Aorta (tissue), 5 donors: ENCODE results near the gene ERI2. TPM values are rescaled to one million over a fixed set of nuclear protein-coding genes. Genes with fewer than 3 reads are reported as not detected.

Source experiments
- ATAC-seq: fragments of 200-7000 bp; cut with Tn5 transposase; one replicate; pipeline ENCODE4 v1.9.1; 2022; ENCODE audit warnings: moderate library complexity; ENCODE audit not compliant: low FRiP score
- DNase-seq, 2 donors: peaks; one replicate each; pipeline ENCODE4 v3.0.0-alpha.2; 2020
- H3K27ac ChIP-seq, 2 donors: one replicate each; pipeline ENCODE4 v1.5.1; 2013; ENCODE audit warnings: low read length in 2 of 2, mild to moderate bottlenecking in 2 of 2, moderate library complexity in 2 of 2, control low read depth in 1 of 2, inconsistent platforms in 1 of 2, low read depth in 1 of 2
- H3K27me3 ChIP-seq, 2 donors: one replicate each; pipeline ENCODE4 v1.6.1; 2013; ENCODE audit warnings: control low read depth in 1 of 2, low read length in 1 of 2, mild to moderate bottlenecking in 1 of 2, moderate library complexity in 1 of 2; ENCODE audit not compliant: insufficient read depth in 2 of 2, control insufficient read depth in 1 of 2
- H3K36me3 ChIP-seq, 2 donors: one replicate each; pipeline ENCODE4 v1.6.1; 2013; ENCODE audit warnings: control low read depth in 1 of 2, low read length in 1 of 2, mild to moderate bottlenecking in 1 of 2; ENCODE audit not compliant: insufficient read depth in 2 of 2, control insufficient read depth in 1 of 2
- H3K4me1 ChIP-seq, 2 donors: one replicate each; pipeline ENCODE4 v1.6.1; 2013; ENCODE audit warnings: low read length in 2 of 2, control low read depth in 1 of 2, mild to moderate bottlenecking in 1 of 2, moderate library complexity in 1 of 2; ENCODE audit not compliant: insufficient read depth in 2 of 2, control insufficient read depth in 1 of 2
- H3K4me3 ChIP-seq, 2 donors: one replicate each; pipeline ENCODE4 v1.5.1; 2013; ENCODE audit warnings: low read length in 2 of 2, control low read depth in 1 of 2, mild to moderate bottlenecking in 1 of 2
- H3K9me3 ChIP-seq: one replicate; pipeline ENCODE4 v1.6.1; 2013; ENCODE audit warnings: mild to moderate bottlenecking, low read length; ENCODE audit not compliant: control insufficient read depth
- WGBS, 2 donors: extraction: QIAGEN DNeasy Blood & Tissue Kit; methylation state at CpG; one replicate each; pipeline ENCODE4 v1.1.7; 2013; 5-methylcytosine and 5-hydroxymethylcytosine counted together
- intact Hi-C, 2 donors: fragments of 100-400 bp; cut with DNase I; formaldehyde crosslinking; loops; one replicate each; pipeline versions ENCODE4 v1.14.2 to v1.15.0; 2022
- polyA plus RNA-seq, 2 donors: library from polyadenylated mRNA; stranded (reverse); fragments of 200-250 nt; gene quantifications; one replicate each; pipeline ENCODE4 v1.2.3, GENCODE V29; 2013
- total RNA-seq, 2 donors: library from RNA; stranded (reverse); fragmentation: NEBNext Ultra II Directional; extraction: Animal tissue kit (Norgen Biotek cat#: 25700); gene quantifications; one replicate each; pipeline ENCODE4 v1.2.1, GENCODE V29; 2021
- donor health status: healthy with polysubstance abuse.
- donor health status: Bipolar disorder and iron deficiency.
- donor health status: DM: no; HTN: no; CAD: no.
- donor health status: DM: no; HTN: no; CAD: no.
- donor health status: DM: yes; HTN: yes; CAD: no.

The ERI2 gene
- total and polyA plus RNA-seq, 4 donors: 6.7 to 14.3 (median 13.5) TPM

DNA sequence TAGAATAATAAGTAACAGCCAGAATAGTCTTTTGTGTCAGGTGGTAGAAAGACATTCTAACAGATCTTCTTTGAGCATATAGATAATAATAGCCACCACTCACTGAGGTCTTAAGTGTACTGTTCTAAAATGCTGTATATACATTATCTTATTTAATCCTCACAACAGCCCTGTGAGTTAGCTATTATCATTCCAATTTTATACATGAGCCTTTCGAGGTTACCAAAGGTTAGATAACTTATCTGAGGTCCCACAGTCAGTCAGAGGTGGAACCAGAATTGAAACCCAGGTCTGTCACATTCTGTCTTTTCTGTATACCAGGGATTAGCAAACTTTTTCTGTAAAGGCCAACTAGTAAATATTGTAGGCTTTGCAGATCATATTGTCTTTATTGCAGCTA, 23.3 kb upstream of the ERI2 start:
- H3K4me1 ChIP-seq: no peaks in the 10 kb centered on the region
- no peak overlapping the region for H3K4me3 ChIP-seq
- 97 to 98% methylated on average over 1 of the region's 1 CpG for WGBS, 2 donors
- DNase-seq (no peak), ATAC-seq (no peak)
- no peaks in the 10 kb centered on the region for H3K9me3 ChIP-seq
- H3K27me3 ChIP-seq: no peaks in the 10 kb centered on the region
- intact Hi-C loops: no loop called here
- H3K27ac ChIP-seq: no peak overlapping the region
- no peaks in the 10 kb centered on the region for H3K36me3 ChIP-seq

DNA sequence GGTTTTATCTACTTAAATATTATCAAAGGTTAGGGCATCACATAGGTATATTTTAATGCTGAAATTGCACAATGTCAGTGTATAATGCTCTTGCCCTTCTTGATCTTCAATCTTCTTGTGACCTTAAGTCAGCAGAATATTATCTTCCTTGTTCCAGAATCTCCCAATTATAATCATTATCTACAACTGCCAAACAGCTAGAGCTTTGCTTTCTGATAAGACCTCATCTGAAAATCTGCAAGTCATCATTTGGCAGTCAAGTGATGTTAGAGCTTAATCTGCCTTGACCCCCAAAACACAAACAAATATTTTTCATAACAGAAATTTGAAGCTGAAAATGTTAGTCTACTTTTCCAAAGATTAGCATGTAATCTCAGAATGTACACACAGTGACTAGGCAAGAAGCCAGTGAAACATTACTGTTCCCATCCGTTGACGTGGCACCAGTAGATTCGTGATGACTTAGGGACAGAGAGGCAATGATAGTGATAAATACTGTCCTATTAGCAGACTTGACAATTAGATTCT, 19.8 kb upstream of the ERI2 start:
- no peak overlapping the region for H3K4me3 ChIP-seq
- no peaks in the 10 kb centered on the region for H3K4me1 ChIP-seq
- WGBS, 2 donors: 58 to 61% methylated on average over 3 of the region's 3 CpGs
- intact Hi-C loops: no loop called here
- ATAC-seq (no peak), DNase-seq (no peak)
- H3K36me3 ChIP-seq: no peaks in the 10 kb centered on the region
- H3K27me3 ChIP-seq: no peaks in the 10 kb centered on the region
- no peaks in the 10 kb centered on the region for H3K9me3 ChIP-seq
- H3K27ac ChIP-seq: no peak overlapping the region

DNA sequence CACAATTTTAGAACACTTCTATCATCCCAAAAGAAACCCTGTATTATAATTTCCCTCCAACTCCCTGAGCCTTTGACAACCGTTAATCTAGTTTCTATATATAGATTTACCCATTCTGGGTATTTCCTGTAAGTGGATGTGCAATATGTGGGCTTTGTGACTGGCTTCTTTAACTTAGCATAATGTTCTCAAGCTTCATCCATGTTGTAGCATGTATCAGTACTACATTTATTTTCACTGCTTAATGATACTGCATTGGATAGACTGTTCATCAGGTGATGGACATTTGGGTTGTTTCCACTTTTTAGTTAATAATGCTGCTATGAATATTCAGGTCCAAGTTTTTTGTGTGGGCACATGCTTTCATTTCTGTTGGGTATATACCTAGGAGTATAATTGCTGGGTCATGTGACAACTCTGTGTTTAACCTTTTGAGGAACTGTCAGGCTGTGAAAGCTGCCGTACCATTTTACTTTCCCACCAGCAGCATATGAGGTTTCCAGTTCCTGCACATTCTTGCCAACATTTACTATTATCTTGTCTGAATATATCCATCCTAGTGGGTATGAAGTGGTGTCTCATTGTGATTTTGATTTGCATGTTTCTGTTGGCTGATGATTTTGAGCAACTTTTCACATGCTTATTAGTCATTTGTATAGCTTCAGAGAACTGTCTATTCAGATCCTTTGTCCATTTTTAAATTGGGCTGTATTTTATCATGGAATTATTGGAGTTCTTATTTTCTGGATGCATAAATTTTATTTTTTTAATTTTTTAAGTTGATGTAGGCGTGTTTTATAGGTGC, 16.5 kb upstream of the ERI2 start:
- no peaks in the 10 kb centered on the region for H3K9me3 ChIP-seq
- H3K4me3 ChIP-seq: no peak overlapping the region
- no peaks in the 10 kb centered on the region for H3K36me3 ChIP-seq
- H3K4me1 ChIP-seq: no peaks in the 10 kb centered on the region
- intact Hi-C loops: no loop called here
- no peak overlapping the region for H3K27ac ChIP-seq
- DNase-seq (no peak), ATAC-seq (no peak)
- WGBS, 2 donors: 65 to 66% methylated on average over 3 of the region's 3 CpGs
- no peaks in the 10 kb centered on the region for H3K27me3 ChIP-seq

DNA sequence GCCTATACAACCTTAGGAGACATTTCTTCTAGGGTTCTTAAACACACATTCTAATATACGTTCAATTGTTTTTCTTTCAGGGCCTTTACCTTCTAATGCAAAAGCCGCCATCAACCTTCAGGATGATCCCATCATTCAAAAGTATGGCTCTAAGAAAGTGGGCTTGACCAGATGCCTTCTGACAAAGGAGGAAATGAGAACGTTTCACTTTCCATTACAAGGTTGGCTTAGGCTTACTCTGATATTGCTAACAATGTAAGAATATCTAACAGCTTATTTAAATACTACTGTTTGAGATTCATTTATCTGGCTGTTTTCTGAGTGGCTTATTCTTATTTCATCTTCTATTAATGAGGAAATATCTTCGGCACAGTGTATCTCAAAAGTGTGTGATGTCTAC, 15.4 kb upstream of the ERI2 start:
- 85 to 88% methylated on average over 4 of the region's 4 CpGs for WGBS, 2 donors
- DNase-seq (no peak), ATAC-seq (no peak)
- Histone ChIP-seq H3K27ac (no peak overlapping the region), H3K4me3 (no peak overlapping the region), H3K4me1 (no peaks in the 10 kb centered on the region), H3K36me3 (no peaks in the 10 kb centered on the region), H3K9me3 (no peaks in the 10 kb centered on the region), H3K27me3 (no peaks in the 10 kb centered on the region)
- intact Hi-C loops: no loop called here

DNA sequence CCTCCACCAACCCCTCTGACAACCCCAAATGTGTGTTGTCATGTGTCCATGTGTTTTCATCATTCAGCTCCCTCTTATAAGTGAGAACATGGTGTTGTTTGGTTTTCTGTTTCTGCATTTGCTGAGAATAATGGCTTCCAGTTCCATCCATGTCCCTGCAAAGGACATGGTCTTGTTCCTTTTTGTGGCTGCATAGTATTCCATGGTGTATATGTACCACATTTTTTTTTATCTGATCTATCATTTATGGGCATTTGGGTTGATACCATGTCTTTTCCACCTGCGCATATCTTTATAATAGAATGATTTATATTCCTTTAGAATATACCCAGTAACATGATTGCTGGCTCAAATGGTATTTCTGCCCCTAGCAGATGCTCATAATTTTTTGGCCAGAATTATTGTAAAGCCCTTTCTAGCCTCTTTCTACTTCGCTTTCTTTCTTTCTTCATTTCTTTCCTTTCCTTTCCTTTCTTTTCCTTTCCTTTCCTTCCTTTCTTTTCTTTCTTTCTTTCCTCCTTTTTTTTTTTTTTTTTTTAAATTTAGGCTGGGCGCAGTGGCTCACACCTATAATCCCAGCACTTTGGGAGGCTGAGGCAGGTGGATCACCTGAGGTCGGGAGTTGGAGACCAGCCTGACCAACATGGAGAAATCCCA, 12.8 kb upstream of the ERI2 start:
- Histone ChIP-seq H3K4me1 (no peaks in the 10 kb centered on the region), H3K9me3 (no peaks in the 10 kb centered on the region), H3K27me3 (no peaks in the 10 kb centered on the region), H3K27ac (no peak overlapping the region), H3K36me3 (no peaks in the 10 kb centered on the region), H3K4me3 (no peak overlapping the region)
- DNase-seq: no peak
- ATAC-seq: no peak
- intact Hi-C loops: no loop called here
- 97 to 100% methylated on average over 4 of the region's 4 CpGs for WGBS, 2 donors

DNA sequence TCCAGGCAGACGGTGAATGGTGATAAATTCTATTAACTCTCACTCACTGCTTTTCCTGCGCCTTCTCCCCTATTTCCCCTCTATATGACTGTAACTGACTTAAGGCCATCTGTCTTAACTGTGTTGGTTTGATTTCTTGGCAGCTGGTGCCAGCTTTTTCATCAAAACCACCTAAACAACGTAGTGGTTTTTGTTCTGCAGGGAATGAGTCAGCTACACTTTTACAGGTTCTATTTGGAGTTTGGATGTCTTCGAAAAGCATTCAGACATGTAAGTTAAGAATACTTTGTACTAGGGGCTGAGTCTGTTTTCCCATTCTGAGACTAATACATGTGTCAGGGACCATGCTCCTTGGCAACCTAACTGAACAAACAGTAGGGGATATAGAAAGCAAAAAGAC, 8.5 kb upstream of the ERI2 start:
- H3K4me3 ChIP-seq: no peak overlapping the region
- ATAC-seq: no peak
- H3K27ac ChIP-seq: no peak overlapping the region
- no peaks in the 10 kb centered on the region for H3K9me3 ChIP-seq
- no peak for DNase-seq
- intact Hi-C loops: no loop called here
- no peaks in the 10 kb centered on the region for H3K36me3 ChIP-seq
- WGBS, 2 donors: 69 to 75% methylated on average over 4 of the region's 4 CpGs
- H3K27me3 ChIP-seq: no peaks in the 10 kb centered on the region
- H3K4me1 ChIP-seq: no peaks in the 10 kb centered on the region

DNA sequence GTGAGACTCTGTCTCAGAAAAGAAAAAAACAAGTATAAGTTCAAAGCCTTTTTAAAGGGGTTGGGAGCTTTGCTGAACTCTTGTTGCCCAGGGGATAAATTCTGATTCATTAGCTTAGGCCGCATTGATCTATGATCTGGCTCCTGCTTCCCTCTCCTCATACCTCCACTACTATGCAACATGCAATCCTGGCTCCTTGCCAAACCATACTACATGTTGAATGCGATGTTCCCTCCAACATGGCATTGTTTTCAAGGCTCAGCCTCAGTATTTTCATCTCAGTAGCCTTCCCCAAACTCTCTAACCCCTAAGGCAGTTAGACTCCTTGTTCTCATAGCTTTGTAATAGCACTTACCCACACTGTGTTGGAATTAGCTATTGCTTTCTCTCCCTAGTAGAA, 6.2 kb upstream of the ERI2 start:
- H3K9me3 ChIP-seq: no peaks in the 10 kb centered on the region
- DNase-seq (no peak), ATAC-seq (no peak)
- intact Hi-C loops: no loop called here
- H3K4me1 ChIP-seq: no peaks in the 10 kb centered on the region
- WGBS, 2 donors: 68 to 72% methylated on average over 2 of the region's 2 CpGs
- H3K27me3 ChIP-seq: no peaks in the 10 kb centered on the region
- H3K36me3 ChIP-seq: no peaks in the 10 kb centered on the region
- no peak overlapping the region for H3K4me3 ChIP-seq
- no peak overlapping the region for H3K27ac ChIP-seq

DNA sequence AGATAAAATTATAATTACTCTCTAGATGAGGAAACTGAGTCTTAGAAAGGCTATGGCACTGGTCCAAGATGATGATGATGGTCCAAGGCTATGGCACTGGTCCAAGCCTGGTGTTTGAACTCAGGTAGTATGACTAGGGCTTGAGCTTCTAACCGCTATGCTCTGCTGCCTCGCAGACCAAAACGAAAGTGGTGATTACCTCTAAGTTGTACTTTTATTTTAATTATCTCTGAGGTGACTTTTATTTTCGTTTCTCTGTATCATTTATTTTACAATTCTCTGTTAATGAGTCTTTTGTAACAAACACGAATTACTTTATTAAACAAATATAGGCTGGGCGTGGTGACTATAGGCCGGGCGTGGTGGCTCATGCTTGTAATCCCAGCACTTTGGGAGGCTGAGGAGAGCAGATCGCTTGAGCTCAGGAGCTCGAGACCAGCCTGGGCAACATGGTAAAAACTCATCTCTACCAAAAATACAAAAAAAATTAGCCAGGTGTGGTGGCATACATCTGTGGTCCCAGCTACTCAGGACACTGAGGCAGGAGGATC, 5.7 kb upstream of the ERI2 start:
- no peaks in the 10 kb centered on the region for H3K36me3 ChIP-seq
- no peaks in the 10 kb centered on the region for H3K9me3 ChIP-seq
- no peaks in the 10 kb centered on the region for H3K27me3 ChIP-seq
- no peaks in the 10 kb centered on the region for H3K4me1 ChIP-seq
- no peak for ATAC-seq
- no peak overlapping the region for H3K27ac ChIP-seq
- WGBS, 2 donors: 95% methylated on average over 10 of the region's 10 CpGs
- DNase-seq: no peak
- H3K4me3 ChIP-seq: no peak overlapping the region
- intact Hi-C loops: no loop called here
